Keratinocyte (primary cell): Measurements from ENCODE around the gene KDM1B. TPM values are rescaled to one million over a fixed set of nuclear protein-coding genes. Genes with fewer than 3 reads are reported as not detected.

Source experiments
- DNase-seq: peaks from one replicate; pipeline ENCODE4 v3.0.0-alpha.2; 2011; ENCODE audit warnings: low read depth, missing footprints, low spot score
- FAIRE-seq: peaks from 2 replicates; lab custom pipeline; 2011; peaks lifted over from hg19 to GRCh38; lab: Jason Lieb, UNC
- H2AFZ ChIP-seq: 2 replicates; pipeline ENCODE4 v1.6.0; 2012; ENCODE audit warnings: low read length, control low read depth, inconsistent platforms; ENCODE audit not compliant: control insufficient read depth
- H3K27ac ChIP-seq: 2 replicates; pipeline ENCODE4 v1.5.1; 2011; ENCODE audit warnings: low read length; ENCODE audit not compliant: control insufficient read depth, insufficient read depth
- H3K27me3 ChIP-seq: 3 replicates; pipeline ENCODE4 v1.6.0; 2011; ENCODE audit warnings: low read length; ENCODE audit not compliant: control insufficient read depth, insufficient read depth; ENCODE audit errors: extremely low read depth
- H3K36me3 ChIP-seq, 2 experiments: 2 replicates in 1 of 2; 3 replicates in 1 of 2; pipeline ENCODE4 v1.5.1; 2011; ENCODE audit warnings: low read length in 2 of 2, mild to moderate bottlenecking in 1 of 2; ENCODE audit not compliant: control insufficient read depth in 2 of 2, insufficient read depth in 2 of 2; ENCODE audit errors: extremely low read depth in 1 of 2
- H3K4me1 ChIP-seq: 3 replicates; pipeline ENCODE4 v1.5.1; 2011; ENCODE audit warnings: low read length; ENCODE audit not compliant: control insufficient read depth, insufficient read depth; ENCODE audit errors: extremely low read depth
- H3K4me2 ChIP-seq: 3 replicates; pipeline ENCODE4 v1.6.0; 2011; ENCODE audit warnings: low read depth, low read length; ENCODE audit not compliant: control insufficient read depth, insufficient read depth; ENCODE audit errors: extremely low read depth
- H3K4me3 ChIP-seq, 3 experiments: fragments of 200-600 bp in 1 of 3; sonication (generic) in 1 of 3; 2 replicates in 2 of 3; 3 replicates in 1 of 3; pipeline ENCODE4 v1.5.1; 2011 to 2016; ENCODE audit warnings: low read length in 3 of 3, mild to moderate bottlenecking in 3 of 3, control low read depth in 2 of 3, inconsistent platforms in 1 of 3, low read depth in 1 of 3, mixed read lengths in 1 of 3, mixed run types in 1 of 3, moderate library complexity in 1 of 3; ENCODE audit not compliant: control insufficient read depth in 2 of 3, insufficient read depth in 2 of 3; ENCODE audit errors: extremely low read depth in 1 of 3
- H3K79me2 ChIP-seq: 2 replicates; pipeline ENCODE4 v1.6.0; 2012; ENCODE audit warnings: low read length; ENCODE audit not compliant: control insufficient read depth, insufficient read depth
- H3K9ac ChIP-seq: 3 replicates; pipeline ENCODE4 v1.6.0; 2011; ENCODE audit warnings: low read length; ENCODE audit not compliant: control insufficient read depth, insufficient read depth; ENCODE audit errors: extremely low read depth
- H3K9me1 ChIP-seq: 3 replicates; pipeline ENCODE4 v1.6.0; 2011; ENCODE audit warnings: low read length; ENCODE audit not compliant: control insufficient read depth, insufficient read depth; ENCODE audit errors: extremely low read depth
- H3K9me3 ChIP-seq: 2 replicates; pipeline ENCODE4 v1.5.1; 2012; ENCODE audit warnings: low read depth, low read length; ENCODE audit not compliant: control insufficient read depth
- H4K20me1 ChIP-seq: 3 replicates; pipeline ENCODE4 v1.6.0; 2011; ENCODE audit warnings: low read length; ENCODE audit not compliant: control insufficient read depth, insufficient read depth; ENCODE audit errors: extremely low read depth
- EZH2 ChIP-seq: IDR thresholded peaks from one replicate; pipeline ENCODE4 v1.6.1; 2012; ENCODE audit warnings: inconsistent platforms, mild to moderate bottlenecking, low read length, moderate library complexity
- dilution Hi-C: fragments of 300-500 bp; cut with MboI; formaldehyde crosslinking; loops from one replicate; pipeline ENCODE4 v1.7.0; 2020; ENCODE audit warnings: low sequenced_read_pairs; ENCODE audit not compliant: extremely low pct_ligation_motif_present
- polyA plus RNA-seq, 5 experiments: library from polyadenylated mRNA; depleted of rRNA in 3 of 5; stranded (reverse) in 3 of 5; stranded (forward) in 1 of 5; unstranded in 1 of 5; fragments of >200 nt; gene quantifications; 1 replicate in 1 of 5; 2 replicates in 3 of 5; 3 replicates in 1 of 5; pipeline versions ENCODE4 v1.2.1 to v1.2.3, GENCODE V29; 2011 to 2012; ENCODE audit warnings: missing spikeins in 2 of 5, low read depth in 1 of 5, low replicate concordance in 1 of 5
- TF ChIP-seq, protein P1 (sequence below), 3 experiments: IDR thresholded peaks in 1 of 3; conservative IDR thresholded peaks in 1 of 3; optimal IDR thresholded peaks in 1 of 3; 2 replicates in 2 of 3; 3 replicates in 1 of 3; pipeline versions ENCODE3 to v1.5.1; 2011; ENCODE audit warnings: low read length in 3 of 3, mild to moderate bottlenecking in 3 of 3, moderate library complexity in 2 of 3, control low read depth in 1 of 3, inconsistent platforms in 1 of 3; ENCODE audit not compliant: insufficient read depth in 2 of 3; ENCODE audit errors: extremely low read depth in 1 of 3

Gene KDM1B
- polyA plus RNA-seq, 1 donor (not counting 4 experiments of a cell fraction or from before 2014, with no cell fraction given) = 32.7 TPM

DNA sequence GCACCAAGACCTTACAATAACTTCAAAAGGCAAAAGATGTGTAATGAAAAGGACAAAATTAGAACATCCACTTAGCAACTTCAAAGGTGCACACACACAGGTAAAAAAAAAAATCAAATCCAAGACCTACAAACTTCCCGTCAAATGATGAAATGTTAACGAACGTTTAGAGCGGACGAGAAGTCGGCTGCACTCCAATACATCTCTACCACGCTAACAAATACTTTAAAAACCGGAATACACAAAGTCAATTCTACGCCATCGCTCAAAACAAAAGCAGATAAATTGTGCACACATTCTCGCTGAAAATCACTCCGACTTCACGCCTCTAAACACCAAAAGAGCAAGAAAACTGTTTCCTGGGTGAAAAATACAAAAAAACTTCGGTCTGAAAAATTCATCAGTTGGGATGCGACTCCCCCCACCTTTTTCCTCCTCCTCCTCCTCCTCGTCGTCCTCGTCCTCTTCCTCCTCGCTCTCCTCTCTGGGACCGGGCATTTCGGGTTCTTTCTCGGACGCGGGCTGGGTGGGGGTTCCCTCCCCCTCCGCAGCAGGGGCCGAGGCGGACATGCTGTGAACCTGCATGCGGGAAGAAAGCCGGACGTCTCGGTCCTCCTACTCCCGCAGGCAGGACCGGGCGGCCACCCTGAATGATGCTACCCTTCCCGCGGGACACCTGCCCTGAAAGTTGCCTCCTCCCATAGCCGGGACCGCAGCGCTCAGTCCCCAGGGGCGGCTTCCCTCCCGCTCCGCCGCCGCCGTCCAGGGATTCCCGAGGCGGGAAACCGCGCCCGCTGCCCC is 108.4 kb downstream of the KDM1B start:
- peak overlapping the region; percentile 71 for H2AFZ ChIP-seq
- dilution Hi-C loops = no loop called here
- peaks cover 2% of the 10 kb centered on the region for H3K9me1 ChIP-seq
- no peaks in the 10 kb centered on the region for H3K27me3 ChIP-seq
- H4K20me1 ChIP-seq = peaks cover 10% of the 10 kb centered on the region
- peak overlapping the region; percentile 77 to 98 (median 95) for H3K4me3 ChIP-seq
- peak overlapping the region; percentile 90 for H3K27ac ChIP-seq
- H3K36me3 ChIP-seq = peaks cover 0 to 6% of the 10 kb centered on the region in 2 experiments
- H3K9ac ChIP-seq = peak overlapping the region; percentile 95
- FAIRE-seq (no peak), DNase-seq (no peak)
- TF ChIP-seq EZH2 = no peak
- TF ChIP-seq, protein P1, sequence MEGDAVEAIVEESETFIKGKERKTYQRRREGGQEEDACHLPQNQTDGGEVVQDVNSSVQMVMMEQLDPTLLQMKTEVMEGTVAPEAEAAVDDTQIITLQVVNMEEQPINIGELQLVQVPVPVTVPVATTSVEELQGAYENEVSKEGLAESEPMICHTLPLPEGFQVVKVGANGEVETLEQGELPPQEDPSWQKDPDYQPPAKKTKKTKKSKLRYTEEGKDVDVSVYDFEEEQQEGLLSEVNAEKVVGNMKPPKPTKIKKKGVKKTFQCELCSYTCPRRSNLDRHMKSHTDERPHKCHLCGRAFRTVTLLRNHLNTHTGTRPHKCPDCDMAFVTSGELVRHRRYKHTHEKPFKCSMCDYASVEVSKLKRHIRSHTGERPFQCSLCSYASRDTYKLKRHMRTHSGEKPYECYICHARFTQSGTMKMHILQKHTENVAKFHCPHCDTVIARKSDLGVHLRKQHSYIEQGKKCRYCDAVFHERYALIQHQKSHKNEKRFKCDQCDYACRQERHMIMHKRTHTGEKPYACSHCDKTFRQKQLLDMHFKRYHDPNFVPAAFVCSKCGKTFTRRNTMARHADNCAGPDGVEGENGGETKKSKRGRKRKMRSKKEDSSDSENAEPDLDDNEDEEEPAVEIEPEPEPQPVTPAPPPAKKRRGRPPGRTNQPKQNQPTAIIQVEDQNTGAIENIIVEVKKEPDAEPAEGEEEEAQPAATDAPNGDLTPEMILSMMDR (optimal IDR thresholded peaks at IDR 0.05 in 1 of 3, IDR thresholded peaks at IDR 0.05 in 1 of 3, conservative IDR thresholded peaks at IDR 0.05 in 1 of 3; ENCODE audit: extremely low read depth in 1 of 3, insufficient read depth in 2 of 3, low read length in 3 of 3) = no peak
- peaks cover 41% of the 10 kb centered on the region for H3K4me1 ChIP-seq
- peaks cover 2% of the 10 kb centered on the region for H3K9me3 ChIP-seq
- peak overlapping the region; percentile 100 for H3K4me2 ChIP-seq
- H3K79me2 ChIP-seq = peaks cover 53% of the 10 kb centered on the region

DNA sequence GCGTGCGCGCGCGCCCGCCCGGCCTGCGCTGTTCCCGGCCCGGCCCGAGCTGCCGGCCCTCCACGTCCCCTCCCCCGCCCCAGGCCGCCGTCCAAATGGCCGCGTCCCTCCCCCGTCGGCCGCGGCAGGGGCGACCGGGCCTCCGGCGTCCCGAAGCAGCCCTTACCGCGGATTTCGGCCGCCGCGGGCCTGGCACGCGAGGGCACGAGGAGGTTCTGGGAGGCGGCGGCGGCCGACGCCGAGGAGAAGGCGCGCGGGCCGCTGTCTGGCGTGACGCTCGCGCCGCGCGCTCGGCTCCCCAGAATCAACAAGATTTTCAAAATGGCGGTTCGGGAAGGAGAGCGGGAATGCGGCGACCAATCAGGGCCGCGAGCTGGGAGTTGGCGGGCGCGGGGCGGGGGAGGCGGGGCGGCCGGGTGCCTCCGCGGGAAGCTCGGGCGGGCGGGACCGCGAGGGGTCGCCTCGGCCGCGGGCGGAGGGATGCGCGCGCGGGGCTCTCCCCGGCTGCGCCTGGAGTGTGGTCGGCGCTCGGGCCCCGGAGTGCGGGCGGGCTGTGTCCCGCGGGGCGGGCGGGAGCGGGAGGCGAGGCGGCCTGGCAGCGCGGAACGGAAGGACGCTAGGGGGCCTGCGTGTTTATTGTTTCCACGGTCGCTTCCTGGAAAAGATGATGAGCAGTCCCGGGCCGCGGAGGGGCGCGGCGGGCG is 109.1 kb downstream of the KDM1B start, which contains the start of gene DEK:
TSS of gene DEK (minus strand) at position 312 of the 704 bp plus-strand sequence. CDS start 543 bp downstream, outside the sequence.
- dilution Hi-C loops = no loop called here

More for the DNA sequence above, 109.1 kb downstream of the KDM1B start, which contains the start of gene DEK:
- Histone ChIP-seq H3K9me3 (peaks cover 2% of the 10 kb centered on the region), H3K9me1 (peaks cover 2% of the 10 kb centered on the region), H3K79me2 (peaks cover 47% of the 10 kb centered on the region), H3K4me1 (peaks cover 46% of the 10 kb centered on the region), H4K20me1 (peaks cover 10% of the 10 kb centered on the region), H2AFZ (peak within 1 kb of the TSS; percentile 89), H3K9ac (peak within 1 kb of the TSS; percentile 95), H3K4me3 (peak within 1 kb of the TSS; percentile 77 to 98 (median 95)), H3K36me3 (peaks cover 0 to 6% of the 10 kb centered on the region in 2 experiments), H3K4me2 (peak within 1 kb of the TSS; percentile 100), H3K27ac (peak within 1 kb of the TSS; percentile 90), H3K27me3 (no peaks in the 10 kb centered on the region)
- TF ChIP-seq EZH2 = no peak
- TF ChIP-seq, protein P1 (optimal IDR thresholded peaks at IDR 0.05 in 1 of 3, IDR thresholded peaks at IDR 0.05 in 1 of 3, conservative IDR thresholded peaks at IDR 0.05 in 1 of 3; ENCODE audit: extremely low read depth in 1 of 3, insufficient read depth in 2 of 3, low read length in 3 of 3) = peak; percentile 35 to 72 (median 64)
- DNase-seq = no peak
- no peak for FAIRE-seq
